Measurements from ENCODE around the gene GLDC.

GLDC gene

DNA sequence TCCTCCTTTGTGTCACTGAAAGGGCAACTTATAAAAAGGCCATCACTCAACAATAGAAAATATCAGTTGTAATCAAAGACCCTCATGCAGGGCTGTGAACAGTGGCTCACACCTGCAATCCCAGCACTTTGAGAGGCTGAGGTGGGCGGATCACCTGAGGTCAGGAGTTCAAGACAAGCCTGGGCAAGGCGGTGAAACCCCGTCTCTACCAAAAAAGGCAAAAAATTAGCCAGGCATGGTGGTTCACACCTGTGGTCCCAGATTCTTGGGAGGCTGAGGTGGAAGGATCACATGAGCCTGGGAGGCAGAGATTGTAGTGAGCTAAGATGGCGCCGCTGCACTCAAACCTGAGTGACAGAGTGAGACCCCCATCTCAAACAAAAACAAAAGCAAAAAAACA, 24.7 kb downstream of the GLDC start:
- DNase-seq (ENCODE audit: low read depth, low spot score), result no peak

DNA sequence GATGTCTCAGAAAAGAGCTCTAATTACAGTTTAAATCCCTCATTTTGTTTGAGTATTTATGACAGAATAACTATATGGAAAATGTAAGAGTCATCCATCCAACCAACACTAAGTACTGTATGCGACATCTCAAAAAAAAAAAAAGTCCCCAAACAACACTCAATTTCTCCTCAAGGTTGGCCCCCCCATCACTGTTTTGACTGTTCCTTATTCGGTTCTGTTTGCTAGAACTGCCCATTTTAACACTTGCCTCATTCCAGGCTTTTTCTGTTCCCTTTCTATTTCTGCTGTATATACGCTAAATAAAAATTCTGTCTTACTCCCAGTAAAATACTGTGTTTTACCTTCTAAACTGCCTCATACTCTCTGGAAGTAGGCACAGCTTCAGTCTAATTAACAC, 25.2 kb downstream of the GLDC start:
- DNase-seq (ENCODE audit: low read depth, low spot score), result no peak

DNA sequence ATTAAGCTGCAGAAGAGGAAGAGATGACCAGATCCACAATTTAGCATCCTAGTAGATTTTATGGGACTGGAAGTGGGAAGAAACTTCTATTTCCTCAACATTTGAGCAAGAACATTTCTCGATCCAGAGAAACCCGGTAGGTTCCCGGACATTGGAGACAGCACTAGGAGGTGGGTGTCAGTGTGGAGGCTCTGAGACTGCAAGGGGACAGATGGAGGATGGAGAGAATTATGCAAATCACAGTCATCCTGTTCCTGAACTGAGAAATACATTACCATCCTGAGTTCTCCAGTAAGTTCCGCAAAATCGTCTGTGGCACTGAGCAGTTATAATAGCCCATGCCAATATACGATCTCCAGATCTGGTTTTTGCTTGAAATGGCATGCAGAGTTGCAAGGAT, 25.6 kb downstream of the GLDC start:
- DNase-seq (ENCODE audit: low read depth, low spot score), result no peak

DNA sequence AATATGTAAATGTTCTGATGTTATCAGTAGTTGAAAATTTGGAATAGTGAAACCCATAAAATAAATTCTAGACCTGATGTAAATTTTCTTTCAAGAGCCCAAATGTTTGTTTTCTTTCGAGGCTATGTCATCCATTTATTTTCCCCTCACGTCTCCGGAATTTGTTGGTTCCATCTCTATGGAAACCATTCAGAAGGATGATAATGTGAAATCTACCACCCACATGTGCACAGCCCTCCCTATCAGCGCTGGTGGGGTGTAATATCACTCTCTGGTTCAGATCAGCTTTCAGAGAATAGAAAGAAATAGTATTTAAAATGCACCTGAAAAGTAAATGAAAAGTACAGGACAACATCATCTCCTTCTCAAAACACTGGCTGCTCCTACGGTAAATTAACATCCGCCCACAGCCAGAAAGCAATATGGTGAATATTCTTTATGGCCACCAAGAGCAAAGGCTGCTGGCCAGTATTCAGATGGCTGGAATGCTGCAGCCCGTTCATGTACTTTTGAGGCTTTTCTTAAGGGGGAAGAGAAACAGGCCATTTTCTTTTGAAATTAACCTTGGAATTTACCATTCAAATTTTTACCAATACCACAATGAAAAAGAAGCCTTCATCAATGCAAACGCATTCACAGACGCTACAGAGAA, 28.5 kb downstream of the GLDC start:
- DNase-seq (ENCODE audit: low read depth, low spot score), result no peak

DNA sequence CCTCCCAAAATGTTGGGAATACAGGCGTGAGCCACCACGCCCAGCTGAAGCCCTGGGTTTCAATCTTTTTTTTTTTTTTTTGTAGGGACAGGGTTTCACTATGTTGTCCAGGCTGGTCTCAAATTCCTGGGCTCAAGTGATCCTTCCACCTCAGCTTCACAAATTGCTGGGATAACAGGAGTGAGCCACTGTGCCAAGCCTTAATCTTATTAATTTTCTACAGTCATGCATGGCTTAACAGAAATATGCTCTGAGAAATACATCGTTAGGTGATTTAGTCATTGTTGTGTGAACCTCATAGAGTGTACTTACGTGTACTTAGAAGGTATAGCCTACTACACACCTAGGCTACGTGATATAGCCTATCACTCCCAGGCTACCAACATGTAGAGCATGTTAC, 31.0 kb downstream of the GLDC start:
- DNase-seq (ENCODE audit: low read depth, low spot score), result no peak

DNA sequence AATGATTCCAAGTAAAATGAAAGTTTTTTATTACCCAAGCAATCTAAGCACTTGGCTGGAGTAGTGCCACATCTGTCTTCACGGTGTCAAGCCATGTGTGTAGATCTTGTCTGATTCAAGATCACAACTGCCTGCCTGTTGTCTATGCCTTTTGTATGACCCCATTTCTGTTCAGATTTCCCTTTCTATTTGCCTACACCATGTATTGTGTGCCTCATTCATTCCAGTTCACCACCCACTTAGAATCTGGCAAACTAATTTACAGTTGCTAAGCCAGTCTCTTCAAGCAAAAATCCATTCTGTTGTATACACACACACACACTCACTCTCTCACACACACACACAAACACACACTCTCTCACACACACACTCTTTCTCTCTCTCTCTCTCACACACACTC, 33.7 kb downstream of the GLDC start:
- DNase-seq (ENCODE audit: low read depth, low spot score), result no peak

DNA sequence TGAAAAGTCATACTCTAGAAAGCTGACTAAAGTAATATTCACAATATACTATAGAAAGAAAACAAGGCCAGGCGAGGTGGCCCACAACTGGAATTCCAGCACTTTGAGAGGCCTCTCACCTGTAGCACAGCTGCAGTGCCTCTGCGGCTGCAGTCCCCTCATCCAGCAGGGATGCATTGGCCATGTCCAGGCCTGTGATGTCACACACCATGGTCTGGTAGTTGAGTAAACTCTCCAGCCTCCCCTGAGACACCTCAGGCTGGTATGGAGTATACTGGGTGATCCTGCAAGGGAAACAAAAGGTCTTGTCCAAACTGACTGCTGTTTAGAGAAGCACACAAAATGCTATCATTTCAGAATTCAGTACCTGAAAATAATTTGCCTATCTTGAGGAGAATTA, 35.5 kb downstream of the GLDC start:
- DNase-seq (ENCODE audit: low read depth, low spot score), result no peak

DNA sequence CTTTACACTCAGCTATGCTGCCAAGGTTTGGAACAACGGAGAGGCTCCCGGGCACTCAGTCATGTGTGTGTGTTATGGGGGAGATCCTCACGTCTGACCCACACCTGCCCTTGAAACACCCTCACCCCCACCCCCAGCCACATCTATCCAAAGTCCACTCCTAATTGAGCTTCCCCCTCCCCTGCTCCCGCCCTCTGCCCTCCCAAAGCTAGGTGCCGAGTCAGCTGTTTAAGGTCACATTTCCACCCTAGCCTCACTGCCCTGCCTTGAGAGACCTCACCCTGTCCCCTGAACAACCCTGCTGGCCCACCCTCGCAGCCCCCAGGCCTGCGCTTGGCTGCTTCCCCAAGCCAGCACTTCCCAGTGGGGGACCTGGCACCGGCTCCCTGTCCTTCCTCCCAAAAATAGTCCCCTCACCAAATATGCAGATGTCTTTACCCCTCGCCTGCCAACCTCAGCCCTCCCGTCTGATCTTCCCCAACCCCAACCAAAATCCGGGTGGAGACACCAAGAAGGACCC, 36.0 kb downstream of the GLDC start:
- DNase-seq (ENCODE audit: low read depth, low spot score), result no peak

DNA sequence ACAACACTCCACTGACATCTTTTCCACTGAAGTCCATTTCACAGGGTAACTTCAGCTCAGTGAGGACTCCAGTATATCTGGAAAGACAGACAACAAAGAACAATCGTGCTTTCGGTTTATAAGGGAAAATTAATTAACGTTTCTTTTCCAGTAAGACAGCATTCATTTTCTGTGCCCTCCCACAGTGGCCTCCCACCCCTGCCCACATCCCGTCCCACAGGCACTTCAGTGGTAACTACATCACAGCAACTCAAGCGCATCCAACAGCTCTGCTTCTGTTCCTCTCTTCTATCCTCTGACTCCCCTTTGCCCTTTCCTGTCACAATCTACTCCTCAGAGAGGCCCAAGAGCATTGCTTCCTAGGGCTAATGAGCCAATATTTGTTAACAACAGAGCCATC, 40.3 kb downstream of the GLDC start:
- DNase-seq (ENCODE audit: low read depth, low spot score), result no peak

DNA sequence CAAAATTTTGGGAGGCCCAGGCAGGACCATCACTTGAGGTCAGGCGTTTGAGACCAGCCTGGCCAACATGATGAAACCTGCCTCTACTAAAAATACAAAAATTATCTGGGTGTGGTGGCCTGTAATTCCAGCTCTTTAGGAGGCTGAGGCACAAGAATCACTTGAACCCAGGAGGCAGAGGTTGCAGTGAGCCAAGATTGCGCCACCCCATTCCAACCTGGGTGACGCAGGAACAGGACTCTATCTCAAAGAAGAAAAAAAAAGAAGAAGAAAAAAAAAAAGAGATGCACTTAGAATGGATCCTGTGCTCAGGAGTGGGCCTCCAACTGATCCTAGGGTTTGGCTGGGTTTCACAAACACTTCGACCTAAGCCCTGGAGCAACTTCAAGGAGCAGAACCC, 45.1 kb downstream of the GLDC start:
- no peak for DNase-seq (ENCODE audit: low read depth, low spot score)

DNA sequence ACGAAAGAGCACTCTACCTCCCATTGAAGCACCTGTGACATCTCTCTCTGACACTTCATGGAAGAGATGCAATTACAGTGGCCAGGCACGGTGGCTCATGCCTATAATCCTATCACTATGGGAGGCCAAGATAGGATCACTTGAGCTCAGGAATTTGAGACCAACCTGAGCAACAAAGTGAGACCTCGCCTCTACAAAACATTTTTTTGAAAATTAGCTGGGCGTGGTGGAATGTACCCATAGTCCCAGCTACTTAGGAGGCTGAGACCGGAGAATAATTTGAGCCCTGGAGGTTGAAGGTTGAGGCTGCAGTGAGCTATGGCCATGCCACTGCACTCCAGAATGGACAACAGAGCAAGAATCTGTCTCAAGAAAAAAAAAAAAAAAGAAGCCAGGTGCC, 45.5 kb downstream of the GLDC start:
- DNase-seq (ENCODE audit: low read depth, low spot score), result no peak

DNA sequence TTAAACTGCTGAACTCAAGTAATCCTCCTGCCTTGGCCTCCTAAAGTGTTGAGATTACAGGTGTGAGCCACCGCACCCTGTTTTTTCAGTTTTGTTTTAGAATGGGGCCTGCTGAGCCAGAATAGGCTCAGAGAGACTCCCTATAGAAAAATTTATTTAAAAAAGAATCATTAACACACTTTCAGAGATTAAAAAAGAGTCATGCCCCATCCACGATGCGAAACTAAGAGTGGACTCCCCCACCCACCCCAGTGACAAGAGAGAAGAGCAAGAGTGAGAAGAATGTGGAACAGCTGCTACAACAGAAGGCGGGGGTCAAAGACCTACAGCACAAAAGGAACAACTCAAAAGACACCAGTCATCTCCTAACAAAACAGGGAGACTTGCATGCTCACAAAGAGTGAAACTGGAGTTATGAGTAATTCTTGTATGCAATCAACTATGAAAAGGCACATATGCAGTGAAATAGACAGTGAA, 47.2 kb downstream of the GLDC start:
- DNase-seq (ENCODE audit: low read depth, low spot score), result no peak

DNA sequence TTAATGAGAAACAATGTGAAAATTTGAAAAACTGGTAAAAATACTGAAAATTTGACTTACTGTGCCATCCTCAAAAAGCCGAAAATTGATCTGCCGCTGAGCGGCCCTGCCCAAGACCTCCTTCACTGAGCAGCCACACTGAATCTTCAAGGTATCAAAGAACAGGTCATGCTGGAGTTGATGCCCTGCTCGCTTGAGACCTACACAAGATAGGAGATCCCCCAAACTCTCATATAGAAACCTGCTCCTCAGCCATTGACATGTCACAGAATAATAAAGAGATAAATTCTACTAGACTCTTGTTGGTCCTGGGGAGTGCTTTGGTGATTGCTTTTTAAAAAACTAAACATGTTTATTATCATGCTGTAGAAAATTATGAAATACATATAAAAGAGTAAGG, 52.7 kb downstream of the GLDC start:
- DNase-seq (ENCODE audit: low read depth, low spot score), result no peak

DNA sequence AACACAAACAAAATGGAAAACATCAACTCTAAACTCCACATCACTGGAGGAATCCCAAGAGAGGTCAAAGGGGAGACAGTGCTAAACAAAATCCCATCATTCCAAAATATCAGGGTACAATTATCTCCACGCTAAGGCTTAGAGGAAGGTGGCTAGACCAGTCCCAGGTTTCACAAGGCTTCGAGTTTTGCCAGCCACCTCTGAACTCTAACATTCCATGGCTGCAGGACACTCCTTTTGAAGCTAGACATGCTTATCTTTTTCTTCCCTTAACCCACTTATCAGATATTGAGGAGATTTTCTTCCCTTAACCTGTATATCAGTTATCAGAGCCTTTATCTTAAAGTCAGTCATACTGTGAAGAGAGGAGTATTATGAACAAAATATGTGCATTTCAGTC, 53.3 kb downstream of the GLDC start:
- no peak for DNase-seq (ENCODE audit: low read depth, low spot score)

DNA sequence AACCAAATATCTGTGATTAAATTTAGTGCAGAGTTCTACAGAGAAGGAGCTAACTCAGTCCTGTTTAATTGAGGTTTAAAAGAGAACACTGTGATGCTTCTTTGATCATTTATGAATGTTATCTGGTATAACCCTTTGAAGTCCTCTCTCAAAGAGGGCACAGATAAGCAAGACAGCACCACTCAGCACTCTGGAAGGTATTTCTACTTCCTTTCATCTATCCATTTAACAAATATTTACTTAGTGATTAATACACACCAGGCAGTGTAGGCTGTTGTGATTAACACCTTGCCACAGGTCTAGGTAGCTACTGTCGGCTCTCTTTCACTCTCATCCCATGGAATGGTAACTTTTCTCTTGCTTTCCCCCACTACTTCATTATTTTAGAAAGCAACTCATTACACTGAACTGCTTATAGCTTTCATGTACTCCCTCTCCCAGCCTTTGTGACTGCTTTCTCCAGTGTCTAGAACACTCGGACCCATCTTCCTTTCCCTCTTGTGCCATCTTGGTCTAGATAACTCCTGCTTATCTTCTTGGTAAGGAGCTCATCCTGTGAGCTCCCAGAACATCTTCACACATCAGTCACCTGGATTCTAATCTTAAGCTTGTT, 54.7 kb downstream of the GLDC start:
- DNase-seq (ENCODE audit: low read depth, low spot score), result no peak

DNA sequence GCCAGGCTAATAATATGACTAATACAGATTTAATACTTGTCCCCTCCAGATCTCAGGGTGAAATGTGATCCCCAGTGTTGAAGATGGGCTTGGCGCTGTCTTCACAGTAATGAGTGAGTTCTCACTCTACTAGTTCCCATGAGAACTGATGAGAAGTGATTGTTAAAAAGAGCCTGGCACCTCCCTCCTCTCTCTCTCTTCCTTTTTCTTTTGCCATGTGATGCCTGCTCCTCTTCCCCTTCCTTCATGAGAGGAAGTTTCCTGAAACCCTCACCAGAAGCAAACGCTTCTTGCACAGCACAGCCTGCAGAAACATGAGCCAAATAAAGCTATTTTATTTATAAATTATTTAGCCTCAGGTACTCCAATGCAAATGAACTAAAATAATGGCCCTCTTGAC, 55.2 kb downstream of the GLDC start:
- DNase-seq (ENCODE audit: low read depth, low spot score), result no peak

DNA sequence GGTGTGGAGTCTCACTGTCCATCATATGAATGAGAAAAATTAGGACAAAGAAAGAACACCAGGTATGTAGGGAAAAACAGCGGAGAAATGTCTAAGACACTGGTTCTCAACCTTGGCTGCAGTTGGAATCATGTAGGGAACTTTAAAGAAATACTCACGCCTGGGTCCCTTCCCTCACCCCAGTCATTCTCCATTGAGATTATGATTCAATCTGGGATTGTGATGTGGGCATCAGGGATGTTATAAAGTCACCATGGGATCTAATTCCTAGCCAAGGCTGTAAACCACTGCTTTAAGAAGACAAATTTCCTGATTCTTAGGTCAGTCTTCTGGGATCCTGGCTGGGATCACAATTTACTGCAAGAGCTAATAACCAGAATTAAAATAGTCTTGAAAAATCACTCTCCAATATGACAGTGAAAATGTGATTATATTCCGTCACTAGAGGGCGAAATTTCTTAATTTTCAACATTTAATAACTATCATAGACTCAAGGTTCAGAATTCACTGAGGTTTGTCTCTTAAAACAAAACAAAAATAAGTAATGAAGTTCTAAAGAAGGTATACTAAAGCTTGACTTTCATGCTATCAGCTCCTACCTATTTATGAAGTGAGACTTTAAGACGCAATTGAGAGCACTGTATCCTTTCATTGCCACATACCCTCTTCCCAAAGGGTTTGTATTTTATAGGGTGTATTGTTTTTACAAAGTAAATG, 60.5 kb downstream of the GLDC start:
- DNase-seq (ENCODE audit: low read depth, low spot score), result no peak

DNA sequence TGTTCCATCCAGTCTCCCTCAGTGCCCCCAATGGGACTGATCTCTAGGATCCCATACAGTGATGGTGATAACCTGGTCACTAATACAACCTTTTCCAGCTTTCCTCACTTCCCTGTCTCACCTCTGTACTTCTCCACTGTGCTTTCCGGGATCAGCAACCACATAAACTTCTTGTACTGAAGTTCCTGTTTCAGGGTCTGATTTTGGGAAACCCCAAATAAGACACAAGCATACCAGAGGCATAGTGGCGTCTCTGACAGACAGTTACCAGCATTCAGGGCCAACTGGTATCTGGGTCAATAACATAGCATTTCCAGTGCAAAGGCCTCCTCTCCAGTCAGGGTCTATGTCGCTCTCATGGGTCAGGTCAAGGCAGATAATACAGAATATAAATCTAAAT, 64.3 kb downstream of the GLDC start:
- DNase-seq (ENCODE audit: low read depth, low spot score), result no peak

DNA sequence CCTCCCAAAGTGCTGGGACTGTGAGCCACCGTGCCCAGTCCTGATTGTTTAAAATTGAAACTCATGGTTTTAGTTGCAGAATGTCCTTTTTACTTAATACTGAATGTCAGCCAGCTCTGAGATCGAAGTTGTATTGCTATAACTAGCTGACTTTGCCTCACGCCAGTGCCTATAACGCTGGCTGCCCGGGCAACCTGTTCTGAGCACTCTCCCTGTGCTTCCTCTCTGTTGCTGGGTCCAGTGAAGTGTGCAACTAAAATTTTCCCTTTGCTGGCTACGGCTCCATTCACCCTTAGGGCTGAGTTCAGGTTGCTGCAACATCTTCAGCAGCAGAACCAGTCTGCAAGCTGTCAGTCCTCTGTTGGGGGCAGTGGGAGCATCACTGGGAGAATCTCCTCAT, 65.9 kb downstream of the GLDC start:
- DNase-seq (ENCODE audit: low read depth, low spot score), result no peak

DNA sequence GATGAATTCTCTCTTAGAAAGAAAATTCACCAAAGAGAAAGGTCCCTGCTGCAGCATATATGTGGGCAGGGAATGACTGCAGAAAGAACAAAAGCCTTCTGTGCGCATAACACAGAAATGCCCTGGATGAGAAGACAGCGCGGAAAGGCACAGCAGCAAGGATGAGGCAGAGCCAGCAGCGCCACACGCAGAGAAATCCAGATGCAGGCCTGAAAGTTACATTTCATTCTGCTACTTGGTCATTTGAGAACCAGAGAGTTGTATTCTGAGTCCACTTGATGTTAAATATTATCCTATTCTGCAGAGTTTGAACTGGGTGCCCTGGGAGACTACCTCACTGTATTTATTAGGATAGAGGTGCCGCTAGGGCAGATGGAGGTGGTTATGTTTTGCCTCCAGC, 68.5 kb downstream of the GLDC start:
- no peak for DNase-seq (ENCODE audit: low read depth, low spot score)

DNA sequence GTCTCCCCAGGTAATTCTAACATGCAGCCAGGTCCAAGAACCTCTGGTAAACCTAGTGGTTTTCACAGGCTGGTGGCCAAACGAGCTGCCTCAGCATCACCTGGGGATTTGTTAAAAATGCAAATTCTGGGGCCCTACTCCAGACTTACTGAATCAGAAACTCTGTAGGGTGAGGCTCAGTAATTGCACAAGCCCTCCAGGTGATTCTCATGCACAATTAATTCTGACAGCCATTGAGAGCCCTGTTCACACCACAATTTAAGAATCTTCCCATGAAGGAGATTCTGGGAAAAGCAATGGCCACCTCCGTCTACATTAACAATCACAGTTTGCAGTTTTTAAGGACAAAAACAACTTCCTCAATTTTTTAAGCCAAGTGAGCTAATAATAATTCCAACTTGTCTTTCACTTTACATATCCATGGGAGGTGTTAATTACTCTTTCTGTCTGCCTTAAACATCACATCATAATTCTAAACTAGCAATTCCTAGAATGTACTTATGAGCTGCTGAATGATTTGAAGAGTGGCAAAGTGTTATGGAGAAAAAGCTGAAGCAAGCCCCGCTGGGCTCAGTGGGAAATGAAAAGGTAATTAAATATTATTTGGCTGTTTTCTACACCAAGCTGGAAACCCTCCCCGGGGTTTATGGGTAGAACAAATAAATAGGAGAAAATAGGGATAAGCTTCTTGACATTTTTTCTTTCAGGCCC, 70.0 kb downstream of the GLDC start:
- DNase-seq (ENCODE audit: low read depth, low spot score), result no peak

DNA sequence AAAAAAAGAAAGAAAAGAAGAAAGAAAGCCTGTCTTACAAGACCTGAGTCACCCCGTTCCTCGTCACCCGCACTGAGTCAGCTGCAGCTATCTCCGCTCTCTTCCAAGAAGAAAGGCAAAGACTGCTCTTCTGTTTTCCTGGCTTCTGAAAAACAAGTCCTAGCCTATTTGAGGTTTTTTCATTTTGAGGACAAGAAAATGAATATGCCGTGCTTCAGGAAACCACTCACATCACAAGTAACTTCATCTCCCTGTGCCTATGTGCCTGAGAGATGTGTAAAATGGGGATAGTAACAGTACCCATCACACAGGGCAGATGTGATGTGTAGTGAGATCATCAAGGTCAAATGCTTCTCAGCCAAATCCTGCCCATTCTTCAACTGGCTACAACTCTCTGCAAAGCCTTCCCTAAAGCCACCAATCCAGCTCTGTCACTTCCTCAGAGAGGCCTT, 78.4 kb downstream of the GLDC start:
- no peak for DNase-seq (ENCODE audit: low read depth, low spot score)
